GM13977 (cell line): Measurements from ENCODE around the gene SLC16A8.

Source experiments
- DNase-seq: peaks from one replicate; pipeline ENCODE4 v3.0.0; 2012; ENCODE audit warnings: low spot score
- CTCF ChIP-seq: IDR thresholded peaks from 2 replicates; pipeline ENCODE4 v1.5.1; 2012; ENCODE audit warnings: mild to moderate bottlenecking, control low read depth; ENCODE audit not compliant: insufficient read depth; ENCODE audit errors: extremely low read depth, missing control alignments
- in situ Hi-C: fragments of 300-500 bp; cut with MboI; formaldehyde crosslinking; loops from one replicate; pipeline ENCODE4 v1.12.0; 2022; ENCODE audit warnings: low sequenced_read_pairs, low pct_unique_long_range_greater_than_20kb, mixed read lengths, inconsistent platforms; ENCODE audit not compliant: unreplicated experiment

The SLC16A8 gene

GRCh38 chr22:38067761-38068360 lies 16.1 kb downstream of the SLC16A8 start:
- in situ Hi-C loops, result no loop called here
- no peak for TF ChIP-seq CTCF
- DNase-seq, result no peak

- no peak for DNase-seq
- TF ChIP-seq CTCF, result no peak
- in situ Hi-C loops, result no loop called here
Observed at GRCh38 chr22:38067028-38067415, 17.0 kb downstream of the SLC16A8 start.

DNA sequence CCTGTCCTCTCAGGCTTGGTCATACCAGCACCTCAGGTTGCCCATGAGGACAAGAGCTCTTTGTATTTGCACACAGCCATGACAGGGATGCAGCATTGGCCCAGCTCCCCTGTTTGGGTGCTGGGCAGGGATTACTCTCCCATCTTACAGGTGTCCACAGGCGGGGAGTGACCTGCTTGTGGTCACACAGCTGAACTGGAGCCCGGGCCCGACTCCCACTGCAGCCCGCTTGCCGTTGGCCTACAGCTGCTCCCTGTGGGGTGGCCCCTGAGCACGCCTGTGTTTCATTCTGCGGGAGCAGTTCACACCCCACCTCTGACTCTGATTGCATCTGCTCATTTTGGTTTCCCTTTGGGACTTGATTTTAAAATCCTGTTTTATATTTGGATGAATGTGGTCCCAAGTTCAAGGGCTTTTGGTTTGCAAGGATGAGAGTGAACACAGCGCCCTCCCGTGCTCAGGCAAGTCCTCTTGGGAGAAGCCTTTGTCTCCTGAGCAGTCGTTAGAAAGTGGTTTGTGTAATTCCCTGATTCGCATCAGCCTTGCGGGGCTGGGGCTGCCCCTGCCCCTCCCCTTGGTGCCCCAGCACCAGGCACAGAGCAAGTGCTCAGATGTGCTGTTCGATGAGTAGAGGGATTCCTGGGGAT lies 17.5 kb downstream of the SLC16A8 start:
- no peak for TF ChIP-seq CTCF
- in situ Hi-C loops, result no loop called here
- no peak for DNase-seq

DNA sequence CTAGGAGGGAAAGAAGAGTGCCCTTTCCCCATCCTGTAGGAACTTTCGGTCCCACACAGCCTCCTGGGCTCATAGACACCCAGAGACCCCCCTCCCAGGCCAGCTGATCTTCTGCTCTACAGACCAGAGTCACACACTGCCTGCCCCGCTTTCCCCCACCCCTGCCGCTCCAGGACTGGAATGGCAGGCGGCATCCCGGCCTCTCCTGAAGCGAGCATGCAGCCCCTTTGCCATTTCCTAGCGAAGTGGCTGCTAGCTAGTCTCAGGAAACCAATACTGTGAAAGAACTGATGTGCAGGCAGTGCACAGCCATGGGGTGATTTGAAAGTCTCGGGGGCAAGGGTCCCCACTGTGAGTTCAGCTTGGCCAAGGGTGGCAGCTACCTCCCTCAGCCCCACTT lies 18.4 kb downstream of the SLC16A8 start:
- TF ChIP-seq CTCF, result no peak
- no peak for DNase-seq
- in situ Hi-C loops, result no loop called here

DNA sequence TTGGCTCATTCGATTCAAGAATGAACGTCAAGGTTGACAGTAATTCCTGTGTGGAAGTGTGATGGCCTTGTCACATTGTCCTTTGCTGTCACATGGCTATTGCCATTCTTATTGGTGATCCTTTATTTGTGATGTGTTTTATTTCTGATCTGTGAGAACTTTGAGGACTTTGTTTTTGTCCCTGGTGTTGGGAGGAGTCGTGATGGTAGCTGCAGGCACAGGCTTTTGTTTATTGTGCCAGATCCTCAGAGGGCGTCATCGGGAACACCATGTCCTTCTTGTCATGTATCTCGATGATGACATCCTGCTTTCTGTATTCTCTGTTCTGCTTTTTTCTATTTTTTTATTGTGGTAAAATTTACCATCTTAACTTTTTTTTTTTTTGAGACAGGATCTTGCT lies 21.2 kb downstream of the SLC16A8 start:
- no peak for DNase-seq
- in situ Hi-C loops, result no loop called here
- no peak for TF ChIP-seq CTCF

GRCh38 chr22:38056969-38057891 lies 26.8 kb downstream of the SLC16A8 start, which contains the start of gene PICK1:
Gene PICK1 (plus strand): TSS chr22:38057404. CDS start chr22:38057810, 406 bp downstream.
- no peak for TF ChIP-seq CTCF
- DNase-seq, result peak; percentile 92
- in situ Hi-C loops, result loop anchor here (10.0 kb wide), 1 partner anchor 538 kb away; no protein-coding TSS in a partner anchor
